ENCODE results near the gene MPRIP.

GRCh38 chr17:17027442-17028058 is 14.7 kb upstream of the MPRIP start:
- TF ChIP-seq CTCF (IDR thresholded peaks at IDR 0.05) = no peak
- no peak for TF ChIP-seq POLR2A (IDR thresholded peaks at IDR 0.05)
